ENCODE data around the gene RNFT2.
"Not testable (repeated sequence)": the region's sequence is repeated elsewhere in the genome, so short reads cannot be mapped to it uniquely, and the experiment has no call there.

The RNFT2 gene

GRCh38 chr12:116798719-116799118 is 60.6 kb downstream of the RNFT2 start:
- DNase-seq, result no peak

GRCh38 chr12:116799955-116800354 is 61.8 kb downstream of the RNFT2 start:
- DNase-seq, result no peak

GRCh38 chr12:116800918-116801317 is 62.8 kb downstream of the RNFT2 start:
- no peak for DNase-seq

- DNase-seq, result no peak
Measured at GRCh38 chr12:116802018-116802417, 63.9 kb downstream of the RNFT2 start.

- DNase-seq, result peak in 1 of 2 donors; percentile 38
Measured at GRCh38 chr12:116803013-116803736, 65.1 kb downstream of the RNFT2 start.

GRCh38 chr12:116804051-116804450 is 65.9 kb downstream of the RNFT2 start:
- no peak for DNase-seq

GRCh38 chr12:116806845-116807440 is 68.8 kb downstream of the RNFT2 start:
- no peak for DNase-seq

GRCh38 chr12:116807546-116807945 is 69.4 kb downstream of the RNFT2 start:
- no peak for DNase-seq

GRCh38 chr12:116808113-116809105 is 70.3 kb downstream of the RNFT2 start:
- no peak for DNase-seq

GRCh38 chr12:116812238-116812637 is 74.1 kb downstream of the RNFT2 start:
- no peak for DNase-seq

- no peak for DNase-seq
Measured at GRCh38 chr12:116813271-116814041, 75.3 kb downstream of the RNFT2 start.

GRCh38 chr12:116814766-116815165 is 76.7 kb downstream of the RNFT2 start:
- DNase-seq, result not testable (repeated sequence)

- peak in 1 of 2 donors; percentile 19 for DNase-seq
Measured at GRCh38 chr12:116818341-116818856, 80.3 kb downstream of the RNFT2 start.

GRCh38 chr12:116818948-116819832 is 81.1 kb downstream of the RNFT2 start:
- peak; percentile 88 to 92 for DNase-seq

- DNase-seq, result no peak
Measured at GRCh38 chr12:116820064-116820656, 82.0 kb downstream of the RNFT2 start.

- no peak for DNase-seq
Measured at GRCh38 chr12:116821291-116821690, 83.2 kb downstream of the RNFT2 start.

- no peak for DNase-seq
Measured at GRCh38 chr12:116827432-116827831, 89.3 kb downstream of the RNFT2 start.

- DNase-seq, result no peak
Measured at GRCh38 chr12:116832353-116832752, 94.2 kb downstream of the RNFT2 start.

GRCh38 chr12:116833474-116833873 is 95.4 kb downstream of the RNFT2 start:
- no peak for DNase-seq

GRCh38 chr12:116835484-116835883 is 97.4 kb downstream of the RNFT2 start:
- no peak for DNase-seq

GRCh38 chr12:116837097-116837496 is 99.0 kb downstream of the RNFT2 start:
- no peak for DNase-seq

Measured in CD4-positive, alpha-beta T cell treated with Interferon alpha-2 for 1 hour (primary cell).